Esophagus squamous epithelium (tissue), 5 donors: ENCODE measurements around the gene IFT122. TPM values are rescaled to one million over a fixed set of nuclear protein-coding genes. Genes with fewer than 3 reads are reported as not detected.

Experiments used
- DNase-seq: peaks from one replicate; lab custom pipeline; 2025; lab: John Stamatoyannopoulos, UW
- H3K27ac ChIP-seq, 4 donors: fragments of 200-600 bp; sonication (generic); one replicate each; pipeline ENCODE4 v1.5.1; 2016 to 2019; ENCODE audit warnings: mild to moderate bottlenecking in 1 of 4
- H3K27me3 ChIP-seq, 4 donors: fragments of 200-600 bp; sonication (generic); 1 replicate in 3 of 4; 2 replicates in 1 of 4; pipeline versions ENCODE4 v1.5.1 to v1.6.0; 2017 to 2021; ENCODE audit warnings: antibody characterized with exemption in 1 of 4
- H3K36me3 ChIP-seq, 3 donors: fragments of 200-600 bp; sonication (generic); one replicate each; pipeline ENCODE4 v1.5.1; 2016 to 2019
- H3K4me1 ChIP-seq, 3 donors: fragments of 200-600 bp; sonication (generic); one replicate each; pipeline ENCODE4 v1.5.1; 2017 to 2019
- H3K4me3 ChIP-seq, 4 donors: fragments of 200-600 bp; sonication (generic); 1 replicate in 3 of 4; 2 replicates in 1 of 4; pipeline ENCODE4 v1.5.1; 2016 to 2019; ENCODE audit warnings: mild to moderate bottlenecking in 2 of 4, moderate library complexity in 1 of 4
- H3K9me3 ChIP-seq, 3 donors: fragments of 200-600 bp; sonication (generic); one replicate each; pipeline ENCODE4 v1.5.1; 2016 to 2019
- POLR2A ChIP-seq, 4 donors: fragments of 450-650 bp; IDR thresholded peaks; one replicate each; pipeline ENCODE4 v1.6.1; 2017; ENCODE audit warnings: antibody characterized with exemption in 4 of 4, mild to moderate bottlenecking in 4 of 4, moderate library complexity in 3 of 4
- WGBS, 2 donors: methylation state at CpG; one replicate each; pipeline ENCODE4 v1.1.5; 2018; 5-methylcytosine and 5-hydroxymethylcytosine counted together
- intact Hi-C: fragments of 100-400 bp; cut with DNase I; formaldehyde crosslinking; loops from one replicate; pipeline ENCODE4 v1.15.0; 2022
- total RNA-seq, 4 donors: library from RNA; depleted of rRNA; stranded (reverse); fragments of >200 nt; gene quantifications; one replicate each; pipeline ENCODE4 v1.1.0, GENCODE V29; 2016
- TF ChIP-seq, protein P1 (sequence below), 6 experiments: fragments of 450-650 bp in 4 of 6; fragments of 200-600 bp in 2 of 6; sonication (generic) in 2 of 6; IDR thresholded peaks; one replicate each; pipeline ENCODE4 v1.5.1; 2016 to 2019; ENCODE audit warnings: antibody characterized with exemption in 6 of 6, mild to moderate bottlenecking in 4 of 6, moderate library complexity in 4 of 6
- donor health status: DM: yes; HTN: yes; CAD: no.

IFT122 gene
- total RNA-seq, 4 donors from 2014 or later = 6.0 to 26.5 (median 11.5) TPM

DNA sequence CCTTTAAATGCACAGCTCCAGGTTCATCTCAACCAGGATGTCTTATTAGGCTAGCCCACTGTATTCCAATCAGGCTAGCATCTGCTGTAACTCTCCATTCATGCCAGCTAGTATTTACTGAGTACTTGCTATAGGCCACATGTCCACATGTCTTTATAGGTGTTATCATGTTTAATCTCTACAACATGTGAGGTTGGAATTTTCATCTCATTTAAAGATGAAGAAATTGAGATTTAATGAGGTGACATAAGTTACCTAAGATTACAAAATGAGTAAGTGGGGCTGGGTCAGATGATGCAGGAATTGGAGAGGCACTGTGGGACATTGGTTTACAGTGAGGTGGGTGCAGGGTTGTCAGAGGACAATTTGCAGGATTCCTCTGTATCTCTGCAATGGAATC, 2.9 kb downstream of the IFT122 start:
- Histone ChIP-seq H3K9me3 (no peaks in the 10 kb centered on the region), H3K27ac (peak overlapping the region in 2 of 4 donors; percentile 43 to 92), H3K4me1 (peaks cover 0 to 63% (median 31%) of the 10 kb centered on the region in 3 donors), H3K27me3 (no peaks in the 10 kb centered on the region), H3K4me3 (no peak overlapping the region), H3K36me3 (peaks cover 0 to 1% (median 0%) of the 10 kb centered on the region in 3 donors)
- TF ChIP-seq, protein P1, sequence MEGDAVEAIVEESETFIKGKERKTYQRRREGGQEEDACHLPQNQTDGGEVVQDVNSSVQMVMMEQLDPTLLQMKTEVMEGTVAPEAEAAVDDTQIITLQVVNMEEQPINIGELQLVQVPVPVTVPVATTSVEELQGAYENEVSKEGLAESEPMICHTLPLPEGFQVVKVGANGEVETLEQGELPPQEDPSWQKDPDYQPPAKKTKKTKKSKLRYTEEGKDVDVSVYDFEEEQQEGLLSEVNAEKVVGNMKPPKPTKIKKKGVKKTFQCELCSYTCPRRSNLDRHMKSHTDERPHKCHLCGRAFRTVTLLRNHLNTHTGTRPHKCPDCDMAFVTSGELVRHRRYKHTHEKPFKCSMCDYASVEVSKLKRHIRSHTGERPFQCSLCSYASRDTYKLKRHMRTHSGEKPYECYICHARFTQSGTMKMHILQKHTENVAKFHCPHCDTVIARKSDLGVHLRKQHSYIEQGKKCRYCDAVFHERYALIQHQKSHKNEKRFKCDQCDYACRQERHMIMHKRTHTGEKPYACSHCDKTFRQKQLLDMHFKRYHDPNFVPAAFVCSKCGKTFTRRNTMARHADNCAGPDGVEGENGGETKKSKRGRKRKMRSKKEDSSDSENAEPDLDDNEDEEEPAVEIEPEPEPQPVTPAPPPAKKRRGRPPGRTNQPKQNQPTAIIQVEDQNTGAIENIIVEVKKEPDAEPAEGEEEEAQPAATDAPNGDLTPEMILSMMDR (IDR thresholded peaks at IDR 0.05) = no peak
- TF ChIP-seq POLR2A (IDR thresholded peaks at IDR 0.05) = no peak
- DNase-seq = no peak
- intact Hi-C loops = no loop called here

- H3K27ac ChIP-seq = no peak overlapping the region
Measured at GRCh38 chr3:129445471-129445870, 5.4 kb downstream of the IFT122 start.

DNA sequence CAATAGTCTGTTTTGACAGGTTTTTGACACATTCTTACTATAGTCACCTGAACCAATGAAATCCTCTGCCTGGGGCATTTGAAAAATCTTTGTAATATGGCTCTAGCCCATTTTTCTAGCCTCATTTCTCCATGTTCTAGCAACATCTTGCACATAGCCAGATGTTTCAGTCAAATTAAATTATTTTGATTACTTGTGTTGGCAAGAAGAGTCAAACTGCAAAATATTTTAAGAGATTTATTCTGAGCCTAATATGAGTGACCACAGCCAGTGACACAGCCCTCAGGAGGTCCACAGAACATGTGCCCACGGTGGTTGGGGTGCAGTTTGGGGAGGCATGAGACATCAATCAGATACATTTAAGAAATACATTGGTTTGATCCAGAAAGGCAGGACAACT, 6.9 kb downstream of the IFT122 start:
- intact Hi-C loops = no loop called here
- no peaks in the 10 kb centered on the region for H3K27me3 ChIP-seq
- no peaks in the 10 kb centered on the region for H3K9me3 ChIP-seq
- H3K4me1 ChIP-seq = peaks cover 0 to 50% (median 9%) of the 10 kb centered on the region in 3 donors
- peaks cover 0 to 13% (median 0%) of the 10 kb centered on the region in 3 donors for H3K36me3 ChIP-seq
- TF ChIP-seq, protein P1 (IDR thresholded peaks at IDR 0.05) = no peak
- no peak for TF ChIP-seq POLR2A (IDR thresholded peaks at IDR 0.05)
- no peak for DNase-seq
- no peak overlapping the region for H3K4me3 ChIP-seq
- 56 to 65% methylated on average over 1 of the region's 1 CpG for WGBS, 2 donors
- no peak overlapping the region for H3K27ac ChIP-seq

More at GRCh38 chr3:129445471-129445870, 5.4 kb downstream of the IFT122 start:
- Histone ChIP-seq H3K27me3 (no peaks in the 10 kb centered on the region), H3K4me3 (no peak overlapping the region), H3K4me1 (peaks cover 0 to 64% (median 21%) of the 10 kb centered on the region in 3 donors), H3K9me3 (no peaks in the 10 kb centered on the region), H3K36me3 (peaks cover 0 to under 1% (median 0%) of the 10 kb centered on the region in 3 donors)
- intact Hi-C loops = no loop called here
- DNase-seq = no peak
- WGBS, 2 donors = 56 to 71% methylated on average over 3 of the region's 3 CpGs
- TF ChIP-seq POLR2A (IDR thresholded peaks at IDR 0.05) = no peak
- TF ChIP-seq, protein P1 (IDR thresholded peaks at IDR 0.05) = no peak

DNA sequence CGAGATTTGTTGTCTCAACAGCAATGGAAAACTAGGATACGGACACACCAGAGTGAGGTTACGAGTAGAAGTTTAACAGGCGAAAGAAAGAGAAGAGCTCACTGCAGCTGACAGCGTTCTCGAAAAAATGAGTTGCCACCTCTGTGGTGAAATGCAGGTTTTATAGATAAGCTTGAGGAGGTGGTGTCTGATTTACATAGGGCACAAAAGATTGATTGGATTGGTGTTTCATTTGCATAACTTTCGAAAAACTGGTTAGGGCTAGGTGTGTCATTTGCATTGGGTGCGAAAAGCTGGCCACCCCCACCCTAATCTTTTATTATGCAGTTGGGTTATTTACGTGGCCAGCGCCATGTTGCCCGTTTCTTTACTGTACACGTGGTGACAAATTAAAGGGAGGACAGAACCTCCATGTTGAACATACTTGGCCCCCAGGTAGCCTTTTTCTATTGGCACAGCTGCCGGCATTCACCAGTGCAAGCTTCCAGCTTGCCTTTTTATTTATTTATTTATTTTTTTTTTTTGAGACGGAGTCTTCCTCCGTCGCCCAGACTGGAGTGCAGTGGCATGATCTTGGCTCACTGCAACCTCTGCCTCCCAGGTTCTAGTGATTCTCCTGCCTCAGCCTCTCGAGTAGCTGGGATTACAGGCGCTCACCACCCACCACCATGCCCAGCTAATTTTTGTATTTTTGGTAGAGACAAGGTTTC, 8.3 kb downstream of the IFT122 start:
- H3K4me3 ChIP-seq = no peak overlapping the region
- H3K27me3 ChIP-seq = no peaks in the 10 kb centered on the region
- no peaks in the 10 kb centered on the region for H3K9me3 ChIP-seq
- intact Hi-C loops = no loop called here
- peaks cover 0 to 37% (median 0%) of the 10 kb centered on the region in 3 donors for H3K4me1 ChIP-seq
- no peak overlapping the region for H3K27ac ChIP-seq
- TF ChIP-seq POLR2A (IDR thresholded peaks at IDR 0.05) = no peak
- TF ChIP-seq, protein P1 (IDR thresholded peaks at IDR 0.05) = no peak
- H3K36me3 ChIP-seq = peaks cover 0 to 27% (median 0%) of the 10 kb centered on the region in 3 donors
- no peak for DNase-seq
- WGBS, 2 donors = 89 to 92% methylated on average over 18 of the region's 18 CpGs

GRCh38 chr3:129449279-129450115, 9.5 kb downstream of the IFT122 start:
- intact Hi-C loops = no loop called here
- WGBS, 2 donors = 65 to 68% methylated on average over 5 of the region's 5 CpGs
- peaks cover 0 to 37% (median 0%) of the 10 kb centered on the region in 3 donors for H3K36me3 ChIP-seq
- no peak for DNase-seq
- TF ChIP-seq, protein P1 (IDR thresholded peaks at IDR 0.05) = no peak
- TF ChIP-seq POLR2A (IDR thresholded peaks at IDR 0.05) = no peak
- no peak overlapping the region for H3K27ac ChIP-seq
- no peaks in the 10 kb centered on the region for H3K27me3 ChIP-seq
- H3K9me3 ChIP-seq = no peaks in the 10 kb centered on the region
- H3K4me1 ChIP-seq = peaks cover 0 to 31% (median 0%) of the 10 kb centered on the region in 3 donors
- H3K4me3 ChIP-seq = no peak overlapping the region
